Astrocyte (in vitro differentiated cells and primary cell): ENCODE results near the gene RBPJ.

Experiments
- CTCF ChIP-seq: IDR thresholded peaks from 2 replicates; pipeline ENCODE4 v1.5.1; 2011; ENCODE audit warnings: low read depth, mild to moderate bottlenecking, inconsistent platforms, low read length, moderate library complexity; ENCODE audit not compliant: insufficient read depth
- EZH2 ChIP-seq: IDR thresholded peaks from 2 replicates; pipeline ENCODE4 v1.6.1; 2012; ENCODE audit warnings: mild to moderate bottlenecking, low read length, inconsistent platforms; ENCODE audit not compliant: insufficient read depth

- no peak for TF ChIP-seq CTCF
- TF ChIP-seq EZH2, result no peak
Observed at GRCh38 chr4:26404743-26405206, 84.0 kb downstream of the RBPJ start.
